Stomach (tissue), 9 donors: ENCODE measurements around the gene ANK2. TPM values are rescaled to one million over a fixed set of nuclear protein-coding genes. Genes with fewer than 3 reads are reported as not detected.

Experiments
- DNase-seq, 2 donors: peaks; one replicate each; pipeline versions ENCODE4 v3.0.0 to v3.0.0-alpha.2; 2013 to 2019
- H3K27ac ChIP-seq, 5 donors: fragments of 200-600 bp in 4 of 5; sonication (generic) in 4 of 5; one replicate each; pipeline ENCODE4 v1.5.1; 2013 to 2019; ENCODE audit warnings: mild to moderate bottlenecking in 1 of 5, moderate library complexity in 1 of 5
- H3K27me3 ChIP-seq, 3 donors: fragments of 200-600 bp; sonication (generic); one replicate each; pipeline ENCODE4 v1.5.1; 2017 to 2019; ENCODE audit warnings: mixed run types in 1 of 3
- H3K36me3 ChIP-seq, 4 donors: fragments of 200-600 bp; sonication (generic); 1 replicate in 3 of 4; 2 replicates in 1 of 4; pipeline ENCODE4 v1.5.1; 2016 to 2019
- H3K4me1 ChIP-seq, 4 donors: fragments of 200-600 bp; sonication (generic); one replicate each; pipeline ENCODE4 v1.5.1; 2016 to 2019
- H3K4me3 ChIP-seq, 4 donors: fragments of 200-600 bp; sonication (generic) in 3 of 4; one replicate each; pipeline ENCODE4 v1.5.1; 2016 to 2019; ENCODE audit warnings: mild to moderate bottlenecking in 1 of 4
- H3K9me3 ChIP-seq, 4 donors: fragments of 200-600 bp; sonication (generic); one replicate each; pipeline ENCODE4 v1.5.1; 2016 to 2019
- CTCF ChIP-seq, 7 experiments: fragments of 450-650 bp in 4 of 7; fragments of 200-600 bp in 3 of 7; sonication (generic) in 3 of 7; IDR thresholded peaks; one replicate each; pipeline ENCODE4 v1.5.1; 2016 to 2019; ENCODE audit warnings: antibody characterized with exemption in 7 of 7, control low read depth in 2 of 7, mild to moderate bottlenecking in 1 of 7
- EP300 ChIP-seq: sonication (generic); formaldehyde crosslinking; IDR thresholded peaks from one replicate; pipeline ENCODE4 v1.6.1; 2017; ENCODE audit warnings: antibody characterized with exemption
- POLR2A ChIP-seq, 4 donors: fragments of 450-650 bp; IDR thresholded peaks; one replicate each; pipeline ENCODE4 v1.6.1; 2016; ENCODE audit warnings: antibody characterized with exemption in 4 of 4, control low read depth in 2 of 4, mild to moderate bottlenecking in 1 of 4, moderate library complexity in 1 of 4
- POLR2AphosphoS5 ChIP-seq, 3 donors: sonication (generic); formaldehyde crosslinking; IDR thresholded peaks; one replicate each; pipeline ENCODE4 v1.6.1; 2016; ENCODE audit warnings: antibody characterized with exemption in 3 of 3
- WGBS, 5 donors: extraction: QIAGEN DNeasy Blood & Tissue Kit in 3 of 5; methylation state at CpG; one replicate each; pipeline versions ENCODE4 v1.1.5 to v1.1.7; 2013 to 2018; 5-methylcytosine and 5-hydroxymethylcytosine counted together
- intact Hi-C: fragments of 100-400 bp; cut with DNase I; formaldehyde crosslinking; loops from one replicate; pipeline ENCODE4 v1.15.1; 2023; ENCODE audit warnings: low total_unique reads
- polyA plus RNA-seq, 3 donors: library from polyadenylated mRNA; stranded (reverse); fragments of 200-250 nt; gene quantifications; one replicate each; pipeline ENCODE4 v1.2.3, GENCODE V29; 2013
- total RNA-seq, 5 donors: library from RNA; depleted of rRNA; stranded (reverse); fragments of >200 nt; gene quantifications; one replicate each; pipeline versions ENCODE4 v1.1.0 to v1.2.3, GENCODE V29; 2014 to 2016
- donor health status: healthy with polysubstance abuse.
- donor health status: Bipolar disorder and iron deficiency.
- donor health status: healthy.

The ANK2 gene
- total and polyA plus RNA-seq, 8 donors = 1.9 to 123 (median 13.8) TPM

GRCh38 chr4:113187358-113187757, 137.9 kb downstream of the ANK2 start:
- Histone ChIP-seq H3K27ac (no peak overlapping the region), H3K4me1 (no peaks in the 10 kb centered on the region), H3K9me3 (no peaks in the 10 kb centered on the region), H3K36me3 (no peaks in the 10 kb centered on the region), H3K4me3 (no peak overlapping the region), H3K27me3 (no peaks in the 10 kb centered on the region)
- no peak for DNase-seq
- TF ChIP-seq POLR2A (IDR thresholded peaks at IDR 0.05) = no peak
- TF ChIP-seq CTCF (IDR thresholded peaks at IDR 0.05) = no peak
- TF ChIP-seq POLR2AphosphoS5 (IDR thresholded peaks at IDR 0.05) = no peak
- TF ChIP-seq EP300 = no peak
- WGBS, 5 donors = 65 to 78% (median 69%) methylated on average over 3 of the region's 3 CpGs
- intact Hi-C loops = no loop called here

GRCh38 chr4:113189546-113189945, 140.1 kb downstream of the ANK2 start:
- no peak for DNase-seq
- H3K9me3 ChIP-seq = no peaks in the 10 kb centered on the region
- no peaks in the 10 kb centered on the region for H3K27me3 ChIP-seq
- 77 to 87% (median 85%) methylated on average over 4 of the region's 4 CpGs for WGBS, 5 donors
- H3K27ac ChIP-seq = no peak overlapping the region
- no peaks in the 10 kb centered on the region for H3K36me3 ChIP-seq
- intact Hi-C loops = no loop called here
- no peak overlapping the region for H3K4me3 ChIP-seq
- H3K4me1 ChIP-seq = no peaks in the 10 kb centered on the region
- TF ChIP-seq EP300 = no peak
- no peak for TF ChIP-seq POLR2A (IDR thresholded peaks at IDR 0.05)
- TF ChIP-seq POLR2AphosphoS5 (IDR thresholded peaks at IDR 0.05) = no peak
- no peak for TF ChIP-seq CTCF (IDR thresholded peaks at IDR 0.05)

DNA sequence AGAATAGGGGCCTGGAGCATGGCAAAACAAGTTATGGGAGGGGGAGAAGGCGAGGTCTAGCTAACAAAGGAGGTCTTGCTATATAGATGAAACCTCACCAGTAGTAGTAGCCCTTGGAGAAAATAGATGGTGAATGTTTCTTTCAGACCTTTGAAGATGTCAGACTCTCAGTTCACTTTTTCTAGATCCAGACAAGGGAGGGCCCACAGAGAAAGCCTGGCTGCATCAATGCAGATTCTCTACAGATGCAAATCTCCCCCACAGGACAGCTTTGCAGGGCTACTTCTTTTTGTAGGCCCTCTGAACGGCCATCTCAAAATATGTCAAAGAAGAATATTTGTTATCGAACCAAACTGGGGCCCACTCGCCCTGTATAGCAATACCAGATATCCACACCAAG, 159.7 kb downstream of the ANK2 start:
- intact Hi-C loops = no loop called here
- TF ChIP-seq EP300 (no peak), POLR2A (IDR thresholded peaks at IDR 0.05) (no peak), CTCF (IDR thresholded peaks at IDR 0.05) (no peak), POLR2AphosphoS5 (IDR thresholded peaks at IDR 0.05) (no peak)
- Histone ChIP-seq H3K4me3 (no peak overlapping the region), H3K27me3 (no peaks in the 10 kb centered on the region), H3K9me3 (no peaks in the 10 kb centered on the region), H3K4me1 (no peaks in the 10 kb centered on the region), H3K36me3 (no peaks in the 10 kb centered on the region), H3K27ac (no peak overlapping the region)
- 69 to 82% (median 73%) methylated on average over 4 of the region's 4 CpGs for WGBS, 5 donors
- no peak for DNase-seq

- Histone ChIP-seq H3K4me1 (no peaks in the 10 kb centered on the region), H3K27me3 (no peaks in the 10 kb centered on the region), H3K4me3 (no peak overlapping the region), H3K27ac (no peak overlapping the region), H3K9me3 (no peaks in the 10 kb centered on the region), H3K36me3 (no peaks in the 10 kb centered on the region)
- 70 to 76% (median 73%) methylated on average over 3 of the region's 3 CpGs for WGBS, 5 donors
- intact Hi-C loops = no loop called here
- DNase-seq = no peak
- TF ChIP-seq POLR2AphosphoS5 (IDR thresholded peaks at IDR 0.05) = no peak
- TF ChIP-seq CTCF (IDR thresholded peaks at IDR 0.05) = no peak
- TF ChIP-seq POLR2A (IDR thresholded peaks at IDR 0.05) = no peak
- no peak for TF ChIP-seq EP300
Measured at GRCh38 chr4:113209652-113210320, 160.3 kb downstream of the ANK2 start.
